GM19035 (cell line): Measurements from ENCODE around the gene OR52H1.
A peak's percentile ranks its signal among the peaks of the same experiment; 100 is the strongest.
"Not testable (repeated sequence)": the region's sequence is repeated elsewhere in the genome, so short reads cannot be mapped to it uniquely, and the experiment has no call there.

Experiments used
- ATAC-seq: cut with Tn5 transposase; IDR thresholded peaks from one replicate; pipeline ENCODE4 v1.9.1; 2021; ENCODE audit not compliant: unreplicated experiment

Gene OR52H1

DNA sequence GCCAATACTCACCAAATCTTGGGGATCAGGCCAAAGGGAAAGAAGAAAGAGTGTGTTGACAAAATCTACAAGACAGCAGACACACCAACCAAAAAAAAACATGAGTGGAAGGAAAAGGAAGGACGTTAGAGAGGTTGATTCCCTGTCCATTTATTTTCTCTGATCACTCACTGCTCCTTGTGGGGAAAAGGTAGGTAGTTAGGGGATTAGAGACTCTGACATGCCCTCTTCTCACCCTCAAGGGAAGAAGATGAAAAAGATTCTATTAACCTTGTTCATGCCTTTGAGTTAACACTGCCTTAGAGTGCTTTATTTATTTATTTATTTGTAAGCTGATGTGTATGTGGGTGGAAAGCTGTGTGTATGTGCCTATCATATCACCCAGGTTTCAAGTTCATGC is at the start of gene OR52H1:
OR52H1 (minus strand) TSS at position 101 of the 400 bp plus-strand sequence. CDS start 3,035 bp downstream, outside the sequence.
- ATAC-seq: no peak

DNA sequence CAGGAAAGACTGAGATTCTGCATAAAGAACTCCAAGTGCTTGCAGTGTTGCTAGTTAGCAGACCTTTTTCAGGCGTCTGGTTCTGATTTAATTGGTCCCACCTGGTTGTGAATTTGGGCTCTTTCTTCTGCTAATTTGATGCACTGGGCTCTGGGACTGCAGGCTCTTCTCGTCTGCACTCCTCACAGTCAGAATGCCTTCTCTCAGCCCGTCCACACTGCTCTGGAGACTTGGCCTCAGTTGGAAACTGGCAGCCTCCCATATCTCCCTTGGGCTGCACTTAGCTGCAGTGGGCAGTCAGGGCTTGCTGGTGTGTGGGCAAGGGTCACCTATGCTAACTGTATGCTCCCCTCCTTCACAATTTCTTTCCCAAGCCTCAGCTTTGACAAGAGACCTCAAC is 49.6 kb upstream of the OR52H1 start:
- no peak for ATAC-seq

DNA sequence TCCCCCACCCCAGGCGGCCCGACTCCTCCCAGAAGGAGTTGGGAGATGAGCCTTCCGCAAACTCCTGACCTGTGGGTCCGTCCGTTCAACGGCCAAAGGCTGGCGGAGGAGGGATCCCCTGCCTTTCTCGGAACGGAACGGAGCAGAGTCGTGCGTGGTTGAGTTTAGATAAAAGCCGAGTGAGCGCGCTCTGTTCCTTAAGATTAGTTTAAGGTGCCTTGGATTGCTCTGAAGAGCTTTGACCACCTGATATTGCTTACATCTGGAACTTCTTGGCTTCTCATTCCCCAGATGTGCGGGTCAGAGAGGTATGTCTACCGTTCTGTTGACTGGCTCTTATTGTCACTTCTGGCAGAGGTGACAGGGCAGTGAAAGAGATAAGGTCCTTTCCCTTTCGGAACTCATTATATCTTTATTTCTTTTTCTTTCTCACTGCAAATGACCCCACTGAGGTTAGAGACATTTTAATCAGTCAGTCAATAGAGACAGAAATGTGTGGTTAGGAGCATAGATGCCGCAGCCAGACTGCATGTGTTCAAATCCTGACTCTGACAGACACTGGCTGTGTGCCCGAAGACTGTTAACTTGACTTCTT is 48.4 kb upstream of the OR52H1 start, which contains the start of gene TRIM6:
TRIM6 (plus strand) TSS at position 31 of the 595 bp plus-strand sequence; CDS start at position 292, 261 bp downstream.
- peak; percentile 54 for ATAC-seq

DNA sequence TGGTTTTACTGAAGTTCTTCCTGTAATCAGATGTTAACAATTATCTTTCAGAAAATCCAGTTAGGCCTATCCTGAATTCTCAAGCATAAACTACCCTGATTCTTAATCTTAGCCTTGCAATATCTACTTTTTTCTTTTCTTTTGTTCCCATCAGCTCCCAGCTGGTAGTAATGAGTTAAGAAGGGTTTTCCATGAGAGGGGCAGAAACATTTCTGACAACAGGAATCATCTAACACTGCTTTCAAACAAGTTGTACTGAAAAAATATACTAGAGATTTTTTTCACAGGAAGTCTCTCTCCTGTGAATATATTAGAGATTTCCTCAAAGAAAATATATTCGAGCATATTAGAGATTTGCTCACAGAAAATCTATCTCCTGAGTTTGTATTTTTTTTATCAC is 44.8 kb upstream of the OR52H1 start:
- ATAC-seq: no peak

DNA sequence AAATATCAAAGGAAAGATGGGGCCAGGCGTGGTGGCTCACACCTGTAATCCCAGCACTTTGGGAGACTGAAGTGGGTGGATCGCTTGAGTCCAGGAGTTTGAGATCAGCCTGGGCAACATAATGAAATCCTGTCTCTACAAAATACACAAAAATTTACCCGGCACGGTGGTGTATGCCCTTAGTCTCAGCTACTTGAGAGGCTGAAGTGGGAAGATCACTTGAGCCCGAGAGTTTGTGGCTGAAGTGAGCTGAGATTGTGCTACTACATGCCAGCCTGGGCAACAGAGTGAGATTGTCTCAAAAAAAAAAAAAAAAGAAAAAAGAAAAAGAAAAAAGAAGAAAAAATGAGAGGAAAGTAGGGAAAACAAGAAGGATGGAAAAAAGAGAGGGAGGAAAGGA is 44.3 kb upstream of the OR52H1 start:
- ATAC-seq: no peak

DNA sequence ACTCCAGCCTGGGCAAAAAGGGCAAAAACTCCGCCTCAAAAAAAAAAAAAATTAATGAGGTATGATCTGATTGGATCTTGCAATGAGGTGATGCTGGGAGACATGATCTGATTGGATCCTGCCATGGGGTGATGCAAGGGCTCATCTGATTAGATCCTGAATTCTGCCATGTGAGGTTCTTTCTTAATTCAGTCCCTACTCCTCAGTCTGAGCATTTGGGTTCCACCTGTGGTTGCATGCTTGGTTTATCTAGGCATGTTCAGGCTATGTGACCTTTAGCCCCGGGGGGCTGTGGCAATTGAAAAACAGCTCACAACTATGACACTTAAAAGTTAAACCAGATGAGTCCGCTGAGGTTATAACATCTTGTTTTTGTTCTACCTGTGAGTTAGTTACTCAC is 43.3 kb upstream of the OR52H1 start:
- ATAC-seq: no peak

DNA sequence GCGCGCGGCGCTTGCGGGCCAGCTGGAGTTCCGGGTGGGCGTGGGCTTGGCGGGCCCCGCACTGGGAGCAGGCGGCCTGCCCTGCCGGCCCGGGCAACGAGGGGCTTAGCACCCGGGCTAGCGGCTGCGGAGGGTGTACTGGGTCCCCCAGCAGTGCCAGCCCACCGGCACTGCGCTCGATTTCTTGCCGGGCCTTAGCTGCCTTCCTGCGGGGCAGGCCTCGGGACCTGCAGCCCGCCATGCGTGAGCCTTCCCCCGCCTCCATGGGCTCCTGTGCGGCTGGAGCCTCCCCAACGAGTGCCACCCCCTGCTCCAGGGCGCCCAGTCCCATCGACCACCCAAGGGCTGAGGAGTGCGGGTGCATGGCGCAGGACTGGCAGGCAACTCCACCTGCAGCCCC is 41.6 kb upstream of the OR52H1 start:
- not testable (repeated sequence) for ATAC-seq

DNA sequence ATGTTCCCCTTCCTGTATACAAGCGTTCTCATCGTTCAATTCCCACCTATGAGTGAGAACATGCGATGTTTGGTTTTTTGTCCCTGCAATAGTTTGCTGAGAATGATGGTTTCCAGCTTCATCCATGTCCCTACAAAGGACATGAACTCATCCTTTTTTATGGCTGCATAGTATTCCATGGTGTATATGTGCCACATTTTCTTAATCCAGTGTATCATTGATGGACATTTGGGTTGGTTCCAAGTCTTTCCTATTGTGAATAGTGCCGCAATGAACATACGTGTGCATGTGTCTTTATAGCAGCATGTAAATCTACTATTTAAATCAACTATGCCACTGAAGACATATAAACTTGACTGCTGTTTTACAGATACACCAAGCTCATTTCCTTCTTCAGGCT is 36.1 kb upstream of the OR52H1 start:
- not testable (repeated sequence) for ATAC-seq

DNA sequence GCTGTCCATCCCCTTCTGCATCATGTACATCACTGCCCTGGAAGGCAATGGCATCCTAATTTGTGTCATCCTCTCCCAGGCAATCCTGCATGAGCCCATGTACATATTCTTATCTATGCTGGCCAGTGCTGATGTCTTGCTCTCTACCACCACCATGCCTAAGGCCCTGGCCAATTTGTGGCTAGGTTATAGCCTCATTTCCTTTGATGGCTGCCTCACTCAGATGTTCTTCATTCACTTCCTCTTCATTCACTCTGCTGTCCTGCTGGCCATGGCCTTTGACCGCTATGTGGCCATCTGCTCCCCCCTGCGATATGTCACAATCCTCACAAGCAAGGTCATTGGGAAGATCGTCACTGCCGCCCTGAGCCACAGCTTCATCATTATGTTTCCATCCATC is 32.7 kb upstream of the OR52H1 start:
- no peak for ATAC-seq

DNA sequence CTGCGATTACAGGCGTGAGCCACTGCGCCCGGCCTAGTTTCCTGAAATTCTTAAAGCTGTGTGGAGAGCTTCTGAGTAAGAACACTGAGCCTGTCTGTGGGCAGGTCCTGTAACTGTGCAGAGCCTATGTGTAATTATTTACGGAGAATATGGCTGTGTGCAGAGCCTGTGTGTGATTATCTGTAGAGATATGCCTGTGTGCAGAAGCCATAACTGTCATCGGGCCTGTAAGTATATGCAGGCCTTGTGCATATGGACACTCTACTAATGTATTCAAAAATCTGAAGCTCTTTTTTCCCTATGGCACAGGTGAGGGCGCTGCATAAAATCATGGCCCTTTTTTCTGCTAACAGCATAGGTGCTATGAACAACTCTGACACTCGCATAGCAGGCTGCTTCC is 32.2 kb upstream of the OR52H1 start, which contains the start of gene OR52B6:
OR52B6 (plus strand) TSS at position 301 of the 400 bp plus-strand sequence; CDS start at position 301, 0 bp downstream.
- no peak for ATAC-seq

DNA sequence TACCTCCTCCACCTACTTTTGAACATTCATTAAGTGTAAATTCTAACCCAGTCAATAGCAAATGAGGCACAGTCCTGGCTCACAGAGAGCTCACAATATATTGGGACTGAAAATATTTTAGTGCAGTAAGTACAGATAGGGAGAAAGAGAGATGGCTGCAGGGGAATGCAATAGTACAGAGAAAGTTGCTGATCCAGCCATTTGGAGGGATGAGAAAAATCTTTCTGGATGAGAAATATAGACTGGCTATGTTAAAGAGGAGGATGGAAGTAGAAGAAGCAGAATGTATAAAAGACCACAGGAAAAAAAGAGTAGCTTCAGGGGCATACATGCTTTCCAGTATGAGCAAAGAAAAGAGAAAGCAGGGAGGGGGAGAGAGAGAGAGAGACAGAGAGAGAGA is 28.8 kb upstream of the OR52H1 start:
- no peak for ATAC-seq

DNA sequence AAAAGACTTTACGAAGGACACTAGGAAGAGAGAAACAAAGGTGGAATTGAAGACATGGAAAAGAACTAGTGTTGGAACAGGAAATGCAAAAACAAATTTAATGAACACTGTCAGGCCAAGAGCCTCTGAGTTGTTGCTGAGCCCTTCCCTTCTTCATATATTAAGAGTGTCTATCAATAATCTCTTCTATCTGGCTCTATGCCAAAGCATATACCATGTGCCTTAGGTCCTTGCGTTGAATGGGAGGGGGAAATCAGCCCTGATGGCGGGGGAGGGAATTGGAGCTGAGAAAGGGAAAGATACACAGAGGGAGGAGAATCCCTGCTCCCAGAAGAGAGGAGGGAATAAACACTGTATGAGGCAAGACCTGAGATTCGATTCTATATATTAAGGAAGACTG is 26.8 kb upstream of the OR52H1 start:
- no peak for ATAC-seq

DNA sequence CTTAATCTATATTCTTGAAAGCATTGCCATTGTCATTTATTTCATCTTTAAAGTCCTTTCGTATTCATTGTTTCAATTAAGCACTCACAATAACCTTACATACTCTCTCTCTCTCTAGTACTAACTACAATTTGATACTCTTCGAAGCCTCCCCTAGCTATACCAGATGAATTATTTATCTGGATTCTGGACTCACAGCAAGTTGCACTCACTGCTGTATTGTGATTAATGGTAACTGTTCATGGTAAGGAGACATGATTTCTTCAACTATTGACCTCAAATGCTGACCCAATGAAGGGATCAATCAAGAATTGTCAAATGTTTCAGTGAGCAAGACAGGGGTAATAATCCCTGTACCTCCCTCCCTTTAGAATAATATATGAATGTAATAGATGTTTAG is 26.3 kb upstream of the OR52H1 start:
- ATAC-seq: no peak

DNA sequence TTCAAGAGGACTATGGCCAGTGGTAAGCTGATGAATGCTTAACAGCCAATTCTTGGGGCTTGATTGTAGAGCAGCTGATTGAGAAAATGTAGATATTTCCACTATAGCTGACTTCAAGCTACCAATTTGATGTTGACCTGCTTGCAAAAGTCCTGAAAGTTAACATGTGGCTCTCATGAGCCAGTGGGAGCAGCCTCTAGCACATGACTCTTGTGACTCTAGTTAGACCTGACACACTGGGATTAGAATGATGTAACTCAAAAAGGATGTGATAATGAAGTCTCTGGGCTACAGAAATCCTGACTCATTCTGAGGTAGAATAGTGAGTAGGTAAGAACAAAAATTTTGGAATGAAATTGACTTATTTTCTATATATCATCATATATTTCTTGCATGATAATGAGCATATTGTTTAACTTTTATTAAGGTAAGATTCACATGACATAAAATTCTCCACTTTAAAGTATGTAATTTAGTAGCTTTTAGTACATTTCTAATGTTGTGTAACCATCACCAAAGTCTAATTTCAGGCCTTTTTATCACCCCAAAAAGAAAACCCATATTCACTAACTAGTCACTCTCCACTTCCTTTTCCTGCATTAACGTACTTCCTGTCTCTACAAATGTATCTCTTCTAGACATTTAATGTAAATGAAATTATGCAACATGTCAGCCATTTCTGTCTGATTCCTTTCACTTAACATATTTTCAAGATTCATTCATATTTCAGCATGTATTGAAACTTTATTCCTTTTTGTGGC is 16.1 kb upstream of the OR52H1 start:
- no peak for ATAC-seq

DNA sequence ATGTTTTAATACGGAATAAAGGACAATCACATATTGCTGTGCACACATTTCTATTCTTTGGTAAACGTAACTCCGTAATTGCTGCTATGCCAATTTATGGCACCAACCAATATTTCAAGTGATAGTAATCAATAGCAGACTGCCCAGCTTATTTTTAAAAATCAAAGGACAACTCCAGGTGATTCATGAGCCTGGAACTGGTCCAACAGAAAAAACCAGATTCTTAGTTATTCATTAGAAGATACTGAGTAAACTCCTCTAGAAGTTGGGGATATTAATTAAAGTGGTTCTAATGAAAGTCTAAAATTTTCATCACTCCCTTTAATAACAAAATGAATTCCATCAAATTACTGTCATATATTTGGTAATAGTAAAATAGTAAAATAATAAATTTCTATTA is 9.4 kb upstream of the OR52H1 start:
- no peak for ATAC-seq

DNA sequence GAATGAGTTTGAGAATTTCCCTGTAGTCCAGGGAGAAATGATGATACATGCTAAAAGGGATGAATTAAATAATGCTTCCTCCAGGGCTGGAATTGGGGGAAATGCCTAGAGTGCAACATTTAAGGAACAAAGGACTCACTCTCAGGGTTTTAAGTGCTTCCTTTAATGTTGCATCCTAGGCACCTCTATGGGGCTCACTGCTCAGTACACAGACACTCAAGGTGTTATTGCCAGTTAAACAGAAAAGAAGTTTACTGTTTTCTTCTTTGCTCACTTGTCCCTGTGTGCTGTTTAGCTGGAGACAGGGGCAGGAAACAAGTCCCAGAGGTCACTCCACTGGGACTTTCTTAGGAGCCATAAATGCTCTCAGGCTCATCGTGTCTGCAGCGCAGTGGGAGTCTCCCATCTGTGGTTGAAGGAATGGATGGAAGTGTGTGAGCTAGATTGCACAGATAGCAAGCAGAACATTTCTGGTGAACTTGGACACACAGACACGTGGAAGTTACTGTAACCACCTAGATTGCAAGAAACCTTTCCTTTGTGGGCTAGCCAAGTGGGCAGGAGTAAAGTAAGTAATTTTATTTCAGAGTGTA is 8.4 kb upstream of the OR52H1 start:
- no peak for ATAC-seq

DNA sequence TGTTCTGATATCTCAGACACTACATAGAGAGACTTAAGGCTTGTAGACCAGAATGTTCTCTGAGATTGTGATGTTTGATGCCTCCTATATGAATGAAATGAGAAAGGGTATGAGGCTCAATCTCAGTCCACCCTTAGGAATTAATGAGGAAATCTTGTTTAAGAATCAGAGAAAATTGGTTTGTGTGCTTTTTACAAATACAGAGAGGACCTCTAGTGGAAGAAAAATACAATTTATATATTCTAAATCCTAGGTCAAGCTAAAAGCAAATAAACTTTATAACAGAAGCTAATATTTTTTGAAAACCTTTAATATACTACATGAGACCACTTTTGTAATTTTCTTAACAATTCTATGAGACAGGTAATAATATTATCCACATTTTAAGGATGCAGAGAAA is 5.0 kb upstream of the OR52H1 start:
- ATAC-seq: no peak

DNA sequence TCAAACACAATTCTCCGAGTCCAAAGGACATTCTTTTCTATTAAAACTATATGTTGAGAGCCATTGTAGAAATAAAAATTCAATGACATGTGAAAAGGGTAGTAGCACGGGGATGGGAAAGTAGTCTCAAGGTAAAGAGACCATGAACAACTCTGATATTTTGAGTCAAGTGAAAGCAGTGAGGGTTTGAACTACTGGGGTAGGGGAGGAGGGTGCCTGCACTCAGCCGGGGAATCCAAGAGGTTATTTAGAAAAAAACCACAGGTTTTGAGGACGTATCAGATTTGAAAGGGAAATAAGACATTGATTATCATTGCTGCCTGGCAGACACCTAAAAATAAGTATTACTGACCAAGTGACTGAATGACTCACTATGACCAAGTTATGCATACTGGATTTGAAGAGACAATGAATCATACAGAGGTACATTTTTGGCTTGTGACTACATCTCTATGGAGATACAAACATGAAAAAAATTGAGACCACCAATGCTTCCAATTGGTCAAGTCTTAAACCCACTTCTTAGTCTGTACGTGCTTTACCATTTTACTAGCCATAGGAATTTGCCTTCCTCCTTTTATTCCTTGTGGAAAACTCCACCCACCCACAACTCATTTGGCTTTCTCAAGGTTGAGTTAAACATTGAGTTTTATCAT is 2.2 kb upstream of the OR52H1 start:
- ATAC-seq: peak; percentile 60

DNA sequence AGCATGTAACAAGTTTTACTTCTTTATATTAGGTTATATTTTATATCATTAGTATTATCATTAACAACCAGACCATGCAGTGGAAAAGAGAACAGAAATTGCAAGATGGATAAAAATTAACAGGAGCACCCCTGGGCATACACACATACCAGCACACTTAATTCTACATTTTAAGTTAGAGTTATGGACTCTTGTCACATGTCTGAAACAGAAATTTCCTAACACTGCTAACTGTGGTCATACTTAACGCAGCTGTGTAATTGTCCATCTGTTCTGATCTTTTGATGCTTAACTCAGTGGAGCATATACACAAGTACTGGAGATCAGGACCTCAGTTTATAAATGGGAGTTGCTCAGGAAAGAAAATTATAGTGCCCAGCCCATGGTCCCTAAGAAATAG is 358 bp downstream of the OR52H1 start:
- no peak for ATAC-seq

DNA sequence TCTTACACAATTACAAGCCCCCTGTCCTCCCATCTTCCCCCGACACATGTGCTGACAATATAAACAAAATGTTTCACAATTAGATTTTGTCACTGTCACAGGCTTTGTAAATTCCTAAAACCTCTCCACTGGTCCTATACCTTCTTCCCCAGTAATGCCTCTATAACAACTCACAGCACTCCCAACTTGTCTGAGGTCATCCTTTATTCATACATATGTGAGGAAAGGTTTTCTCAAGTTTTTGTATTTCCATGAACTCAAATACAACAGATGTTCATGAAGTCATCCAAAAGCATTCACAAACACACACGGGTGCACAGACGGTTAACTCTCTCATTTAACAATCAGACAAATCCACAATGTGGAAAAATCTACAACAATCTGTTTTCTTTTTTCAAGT is 1.9 kb downstream of the OR52H1 start:
- ATAC-seq: no peak

DNA sequence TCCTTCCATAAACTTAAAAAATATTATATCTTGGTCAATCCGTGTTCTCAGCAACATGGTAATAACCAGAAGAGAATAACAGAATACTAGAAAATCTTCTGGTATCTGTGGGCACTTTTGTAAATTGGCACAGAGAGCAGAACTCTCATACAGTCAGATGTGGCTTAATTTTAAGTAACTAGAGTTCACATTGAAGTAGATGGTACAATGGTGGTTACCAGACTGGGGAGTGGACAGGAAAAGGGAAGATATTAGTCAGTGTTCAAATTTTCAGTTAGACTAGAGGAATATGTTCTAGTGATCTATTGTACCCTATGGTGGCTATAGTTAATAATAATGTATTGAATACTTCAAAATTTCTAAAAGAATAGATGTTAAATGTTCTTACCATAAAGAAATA is 6.9 kb downstream of the OR52H1 start:
- ATAC-seq: no peak

DNA sequence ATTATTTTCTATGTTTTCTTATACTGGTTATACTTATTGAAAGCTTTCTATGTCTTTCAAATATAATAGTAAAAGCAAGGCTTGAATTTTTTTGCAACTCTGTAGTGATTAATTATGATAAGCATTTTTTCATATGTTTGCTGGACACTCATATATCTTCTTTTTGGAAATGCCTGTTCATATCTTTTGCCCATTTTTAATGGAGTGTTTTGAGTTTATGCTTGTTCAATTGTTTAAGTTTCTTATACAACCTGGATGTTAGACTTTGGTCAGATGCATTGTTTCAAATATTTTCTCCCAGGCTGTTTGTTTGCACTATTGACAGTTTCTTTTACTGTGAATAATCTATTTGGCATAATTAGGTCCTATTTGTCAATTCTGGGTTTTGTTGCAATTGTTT is 11.9 kb downstream of the OR52H1 start:
- no peak for ATAC-seq
